Measurements from ENCODE around the gene VPS4B.

VPS4B gene

DNA sequence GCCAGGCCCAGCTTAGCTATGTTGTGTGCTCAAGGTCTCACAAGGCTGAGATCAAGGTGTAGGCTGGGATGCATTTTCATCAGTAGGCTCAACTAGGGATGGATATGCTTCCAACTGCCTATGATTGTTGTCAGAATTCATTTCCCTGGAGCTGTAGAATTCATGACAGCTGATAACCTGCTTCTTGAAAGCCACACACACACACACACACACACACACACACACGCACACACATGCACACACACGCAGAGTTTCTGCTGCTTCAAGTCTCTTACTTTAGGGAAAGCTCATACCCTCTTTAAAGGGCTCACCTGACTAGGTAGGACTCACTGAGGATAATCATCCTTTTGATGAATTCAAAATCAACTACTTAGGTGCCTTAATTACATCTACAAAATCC is 8.2 kb upstream of the VPS4B start:
- DNase-seq (ENCODE audit: low read depth), result no peak

GRCh38 chr18:63427558-63427957 is 5.3 kb upstream of the VPS4B start:
- no peak for DNase-seq (ENCODE audit: low read depth)

- no peak for DNase-seq (ENCODE audit: low read depth)
These were observed 608 bp upstream of the VPS4B start for GRCh38 chr18:63422864-63423304.

GRCh38 chr18:63421514-63421913 is 762 bp downstream of the VPS4B start:
- no peak for DNase-seq (ENCODE audit: low read depth)

- DNase-seq (ENCODE audit: low read depth), result no peak
These were observed 9.3 kb downstream of the VPS4B start for GRCh38 chr18:63412953-63413352.

DNA sequence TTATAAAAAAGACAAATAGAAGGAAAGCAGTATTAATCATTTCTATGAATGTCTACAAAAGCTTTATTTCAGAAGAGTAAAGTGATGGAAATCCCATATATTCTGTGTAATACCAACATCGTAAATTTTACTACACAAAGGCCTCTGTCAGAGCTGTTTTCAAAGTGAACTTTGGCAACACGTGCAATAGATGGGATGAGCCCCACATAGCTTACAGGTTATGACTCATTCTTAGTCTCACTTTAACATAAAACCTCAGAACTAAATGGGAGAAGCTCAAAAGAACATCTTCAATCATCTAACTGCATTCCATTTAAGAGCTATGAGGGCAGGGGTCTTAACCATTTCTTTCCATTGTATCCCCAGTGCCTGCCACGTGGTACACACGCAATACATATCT is 11.5 kb downstream of the VPS4B start:
- no peak for DNase-seq (ENCODE audit: low read depth)

GRCh38 chr18:63409301-63409700 is 13.0 kb downstream of the VPS4B start:
- DNase-seq (ENCODE audit: low read depth), result no peak

DNA sequence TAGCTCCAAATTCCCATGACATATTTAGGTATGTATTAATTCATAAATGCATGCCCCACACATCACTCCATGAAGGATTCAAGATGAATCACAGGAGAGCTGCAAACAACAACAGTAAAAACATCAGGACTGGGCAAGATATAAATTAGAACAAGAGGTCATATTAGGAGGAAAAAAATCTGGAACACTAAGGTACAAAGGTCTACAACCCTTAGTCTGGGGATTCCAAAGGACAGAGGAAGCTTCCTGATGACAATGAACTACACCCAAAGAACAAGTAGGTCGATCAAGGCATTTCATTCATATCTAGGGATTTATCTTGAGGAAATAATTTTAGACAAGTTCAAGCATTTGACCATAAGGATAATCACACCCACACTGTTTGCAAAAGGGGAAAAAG is 14.5 kb downstream of the VPS4B start:
- DNase-seq (ENCODE audit: low read depth), result no peak

GRCh38 chr18:63405986-63406385 is 16.3 kb downstream of the VPS4B start:
- no peak for DNase-seq (ENCODE audit: low read depth)

GRCh38 chr18:63402246-63403162 is 19.8 kb downstream of the VPS4B start:
- no peak for DNase-seq (ENCODE audit: low read depth)

DNA sequence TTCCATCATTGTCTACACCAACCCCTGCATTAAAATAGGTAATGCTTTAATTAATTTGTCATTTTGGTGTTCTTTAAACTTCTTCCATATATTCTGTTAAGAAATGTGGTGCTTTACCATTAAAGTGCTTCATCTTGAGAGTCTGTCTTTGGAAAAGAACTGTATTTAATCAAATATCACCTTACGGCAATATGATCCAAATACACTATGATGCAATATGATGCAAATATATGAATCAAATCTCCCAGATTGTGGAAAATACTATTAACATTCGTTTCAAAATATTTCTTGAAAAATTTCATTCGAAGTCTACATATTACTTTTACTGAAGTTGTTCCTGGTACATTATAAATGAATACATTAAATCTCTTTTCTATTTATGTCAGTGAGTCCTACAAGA is 23.0 kb downstream of the VPS4B start:
- no peak for DNase-seq (ENCODE audit: low read depth)

GRCh38 chr18:63397349-63397748 is 24.9 kb downstream of the VPS4B start:
- no peak for DNase-seq (ENCODE audit: low read depth)

DNA sequence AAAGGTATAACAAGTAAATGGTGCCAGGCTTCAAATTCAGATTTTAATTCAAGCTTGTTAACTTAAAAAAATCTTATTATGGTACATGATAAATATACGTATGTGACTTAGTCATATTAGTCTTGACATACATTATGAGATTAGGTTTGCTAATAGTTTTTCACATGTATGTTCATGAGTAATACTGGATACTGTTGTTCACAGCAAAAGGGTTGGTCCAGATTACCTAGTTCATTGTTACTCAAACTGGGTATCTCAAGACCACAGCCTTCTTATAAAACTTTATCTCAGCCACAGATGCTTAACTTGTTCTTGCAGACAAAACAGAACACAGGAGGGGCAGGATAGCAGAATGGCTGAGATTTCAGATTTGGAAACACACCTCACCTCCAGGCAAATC is 26.8 kb downstream of the VPS4B start:
- DNase-seq (ENCODE audit: low read depth), result no peak

DNA sequence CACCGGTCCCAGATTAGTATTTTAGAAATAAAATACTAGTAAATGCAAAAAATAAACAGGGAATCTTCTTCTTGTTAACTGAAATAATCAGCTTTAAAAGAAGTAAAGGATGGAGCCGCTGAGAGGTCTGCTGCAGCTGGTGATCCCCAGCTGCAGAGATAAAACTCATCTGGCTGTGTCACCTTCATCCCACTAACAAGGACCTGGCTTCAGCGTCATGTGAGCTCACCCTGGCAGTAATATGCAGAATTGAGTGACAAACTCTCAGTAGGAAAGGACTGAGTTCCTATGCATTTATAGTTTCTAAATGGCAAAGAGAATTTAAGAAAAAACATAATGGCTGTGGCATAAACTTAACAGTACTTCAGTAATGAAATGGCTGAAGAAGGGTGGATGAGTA is 27.3 kb downstream of the VPS4B start:
- no peak for DNase-seq (ENCODE audit: low read depth)

- DNase-seq (ENCODE audit: low read depth), result no peak
These were observed 34.4 kb downstream of the VPS4B start for GRCh38 chr18:63387861-63388260.

GRCh38 chr18:63382843-63383242 is 39.4 kb downstream of the VPS4B start:
- no peak for DNase-seq (ENCODE audit: low read depth)

DNA sequence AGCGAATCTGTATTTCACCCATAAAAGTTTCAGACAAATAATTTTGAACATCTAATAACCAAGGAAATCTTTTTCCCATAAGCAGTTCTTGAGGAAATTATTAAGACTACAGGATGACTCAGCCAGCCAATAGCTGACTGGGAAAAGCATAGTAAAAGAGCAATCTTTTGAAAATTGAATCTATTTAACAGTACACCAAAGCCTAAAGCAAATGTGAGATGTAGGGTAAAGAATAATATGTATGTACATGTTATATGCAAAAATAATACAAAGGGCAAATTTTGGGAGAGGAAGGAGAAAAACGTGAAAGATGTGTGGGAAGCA is 42.7 kb downstream of the VPS4B start:
- DNase-seq (ENCODE audit: low read depth), result no peak

DNA sequence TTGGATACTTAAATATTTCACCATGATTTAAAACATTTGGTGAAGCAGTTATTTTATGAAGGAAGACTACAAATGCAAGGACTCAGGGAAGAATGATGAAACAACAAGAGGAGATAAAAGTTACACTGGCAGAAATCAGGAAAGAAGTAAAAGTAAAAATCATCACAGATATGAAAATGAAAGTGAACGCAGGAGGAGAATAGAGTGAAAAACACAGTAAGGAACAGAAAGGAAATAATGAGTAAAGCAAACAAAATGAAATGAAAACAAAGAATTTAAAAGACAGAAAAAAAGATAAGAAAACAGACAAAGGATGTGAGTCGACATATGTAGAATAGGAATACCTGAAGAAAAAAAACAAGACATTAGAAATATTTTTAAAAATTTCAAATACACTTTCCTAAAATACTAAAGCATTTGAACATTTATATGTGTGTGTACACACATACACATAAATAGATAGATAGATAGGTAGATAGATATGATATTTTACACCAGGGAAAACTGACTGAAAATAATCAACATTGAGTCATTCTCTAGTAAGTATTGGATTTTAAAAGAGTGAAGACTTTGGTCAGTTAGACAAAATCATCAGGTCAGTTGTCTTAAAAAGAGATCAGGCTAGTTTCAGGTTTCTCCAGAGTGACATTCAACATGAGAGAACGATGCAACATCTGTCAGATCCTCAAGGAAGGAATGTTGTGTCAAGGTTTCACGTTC is 43.2 kb downstream of the VPS4B start:
- DNase-seq (ENCODE audit: low read depth), result no peak

DNA sequence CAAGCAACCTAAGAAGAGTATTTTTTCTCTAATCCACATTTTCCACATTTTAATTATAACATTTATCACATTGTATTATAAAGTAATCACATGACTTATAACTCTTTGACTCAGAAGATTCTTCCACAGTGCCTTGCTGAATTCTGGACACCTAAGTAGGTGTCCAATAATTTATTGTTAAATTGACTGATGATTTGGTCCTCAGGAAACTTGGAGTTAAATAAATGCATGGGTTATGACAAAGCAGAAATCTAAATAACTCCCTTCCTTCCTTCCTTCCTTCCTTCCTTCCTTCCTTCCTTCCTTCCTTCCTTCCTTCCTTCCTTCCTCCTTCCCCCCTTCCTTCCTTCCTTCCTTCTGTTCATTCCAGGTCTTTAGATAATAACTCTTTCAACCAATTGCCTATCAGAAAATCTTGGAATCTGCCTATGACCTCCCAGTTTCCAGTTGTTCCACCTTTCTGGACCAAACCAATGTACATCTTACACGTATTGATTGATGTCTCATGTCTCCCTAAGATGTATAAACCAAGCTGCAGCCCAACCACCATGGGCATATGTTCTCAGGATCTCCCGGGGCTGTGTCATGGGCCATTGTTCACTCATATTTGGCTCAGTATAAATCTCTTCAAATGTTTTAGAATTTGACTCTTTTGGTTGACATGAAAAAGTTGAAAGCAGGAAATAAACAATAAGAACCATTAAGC is 44.8 kb downstream of the VPS4B start:
- DNase-seq (ENCODE audit: low read depth), result no peak

GRCh38 chr18:63376538-63376937 is 45.7 kb downstream of the VPS4B start:
- no peak for DNase-seq (ENCODE audit: low read depth)

DNA sequence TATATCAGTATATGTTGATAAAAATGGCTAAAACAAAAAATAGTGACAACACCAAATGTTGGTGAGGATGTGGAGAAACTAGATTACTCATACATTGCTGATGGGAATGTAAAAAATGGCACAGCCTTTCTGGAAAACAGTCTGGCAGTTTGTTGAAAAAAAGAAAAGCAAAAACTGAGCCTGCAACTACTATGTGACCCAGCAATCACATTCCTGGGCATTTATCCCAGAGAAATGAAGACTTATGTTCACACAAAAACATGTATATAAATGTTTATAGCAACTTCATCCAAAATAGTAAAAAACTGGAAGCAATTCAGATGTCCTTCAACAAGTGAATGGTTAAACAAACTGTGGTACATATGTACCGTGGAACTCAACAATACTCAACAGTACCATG is 47.7 kb downstream of the VPS4B start:
- no peak for DNase-seq (ENCODE audit: low read depth)

- no peak for DNase-seq (ENCODE audit: low read depth)
These were observed 49.1 kb downstream of the VPS4B start for GRCh38 chr18:63373161-63373560.

DNA sequence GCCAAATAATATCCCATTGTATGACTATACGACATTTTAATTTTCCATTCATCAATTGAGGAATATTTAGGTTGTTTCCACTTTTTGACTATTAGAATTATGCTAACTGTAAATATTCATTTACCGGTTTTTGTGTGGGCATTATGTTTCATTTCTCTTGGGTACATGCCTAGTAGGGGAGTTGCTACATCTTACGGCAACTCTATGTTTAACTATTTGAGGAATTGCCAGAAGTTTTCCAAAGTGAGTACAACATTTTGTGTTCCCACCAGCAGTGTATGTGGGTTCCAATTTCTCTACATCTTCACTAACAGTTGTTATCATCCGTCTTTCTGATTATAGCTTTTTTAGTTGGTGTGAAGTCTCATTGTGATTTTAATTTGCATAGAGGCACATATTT is 53.7 kb downstream of the VPS4B start:
- DNase-seq (ENCODE audit: low read depth), result no peak

Measured in GM04503 (cell line).